GM23338 (cell line): ENCODE data around the gene SERP2.

Source experiments
- CTCF ChIP-seq, 2 experiments: fragments of 200-600 bp in 1 of 2; sonication (generic) in 1 of 2; conservative IDR thresholded peaks; 2 replicates each; pipeline versions ENCODE4 v1.5.1 to v1.6.1; 2016 to 2017; ENCODE audit warnings: antibody characterized with exemption in 2 of 2, low read depth in 2 of 2, mild to moderate bottlenecking in 2 of 2, moderate library complexity in 1 of 2
- EZH2 ChIP-seq: fragments of 200-600 bp; sonication (generic); IDR thresholded peaks from one replicate; pipeline ENCODE4 v1.8.0; 2017; ENCODE audit warnings: antibody characterized with exemption, mild to moderate bottlenecking, low read depth; ENCODE audit not compliant: unreplicated experiment
- JUNB ChIP-seq: IDR thresholded peaks from one replicate; pipeline ENCODE4 v1.6.1; 2016; ENCODE audit warnings: antibody characterized with exemption; ENCODE audit not compliant: unreplicated experiment
- POLR2AphosphoS5 ChIP-seq: IDR thresholded peaks from 2 replicates; pipeline ENCODE4 v1.6.1; 2016; ENCODE audit warnings: antibody characterized with exemption, low read depth
- REST ChIP-seq: IDR thresholded peaks from one replicate; pipeline ENCODE4 v1.6.1; 2018; ENCODE audit warnings: antibody characterized with exemption; ENCODE audit not compliant: unreplicated experiment

DNA sequence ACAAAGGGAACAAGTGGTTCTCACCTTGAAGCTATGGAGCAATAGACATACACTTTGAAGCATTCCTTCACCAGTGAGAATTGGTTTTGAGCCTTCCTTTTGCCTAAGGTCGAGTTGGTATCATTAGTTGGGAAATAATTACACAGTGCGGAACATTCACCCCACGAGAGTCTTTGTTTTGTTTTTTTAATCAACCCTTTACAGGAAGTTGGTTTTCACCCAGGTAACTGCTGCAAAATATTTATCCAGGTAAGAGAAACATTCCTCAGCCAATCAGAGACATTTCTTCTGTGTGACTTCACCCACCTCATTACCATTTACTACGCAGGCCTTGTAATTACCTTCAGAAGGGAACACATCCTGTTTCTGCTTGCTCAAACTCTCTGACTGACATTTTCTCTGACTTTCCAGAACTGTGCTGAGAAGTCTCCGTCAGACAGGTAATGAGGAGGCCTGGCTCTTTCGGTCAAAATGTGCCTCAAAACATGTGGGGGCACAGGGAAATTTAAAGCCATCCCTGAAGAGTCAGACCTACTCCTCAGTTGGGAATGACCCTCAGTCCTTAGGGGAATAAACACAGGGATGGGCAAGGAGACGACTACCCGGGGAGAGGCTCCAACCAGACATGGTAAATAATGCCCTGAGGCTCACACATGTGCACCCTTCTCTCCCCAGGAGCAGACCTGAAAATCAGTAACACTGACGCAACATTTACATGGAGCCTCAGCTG is 22.7 kb upstream of the SERP2 start:
- TF ChIP-seq REST (no peak), EZH2 (no peak), CTCF (conservative IDR thresholded peaks at IDR 0.05; ENCODE audit: low read depth in 2 of 2) (no peak), POLR2AphosphoS5 (no peak), JUNB (no peak)
